ENCODE data around the gene DNAH6.
A peak's percentile ranks its signal among the peaks of the same experiment; 100 is the strongest.

The DNAH6 gene

DNA sequence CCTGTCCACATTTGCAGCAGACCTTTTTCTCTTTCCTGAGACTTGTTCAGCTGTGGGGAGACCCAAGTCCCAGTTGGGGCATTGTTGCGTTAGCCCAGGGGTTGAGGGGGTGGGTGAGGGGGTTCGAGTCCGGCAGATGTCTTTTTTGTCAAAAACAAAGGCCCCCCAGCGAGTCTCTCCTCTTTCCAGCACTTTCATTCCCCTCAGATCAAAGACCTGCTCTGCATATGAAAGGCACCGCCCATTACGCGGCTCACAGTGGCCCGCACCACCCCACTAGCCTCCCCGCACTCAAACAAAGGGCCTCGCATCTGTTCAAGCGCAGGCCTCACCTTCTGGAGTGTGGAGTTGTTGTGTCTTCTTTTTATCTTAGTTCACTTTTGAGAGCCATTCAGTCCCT lies 339.4 kb downstream of the DNAH6 start:
- Histone ChIP-seq H2BK120ac (ENCODE audit: low read depth, low read length) (no peak overlapping the region), H3K27ac (ENCODE audit: low read depth, low read length) (no peak overlapping the region), H2AK5ac (ENCODE audit: low read length) (no peak overlapping the region), H3K23ac (ENCODE audit: low read length) (no peak overlapping the region), H3K4ac (ENCODE audit: low read depth, low read length) (no peak overlapping the region), H3K79me1 (ENCODE audit: low read length) (no peaks in the 10 kb centered on the region), H3K4me3 (ENCODE audit: low read length) (no peak overlapping the region), H3K79me2 (ENCODE audit: control insufficient read depth, insufficient read depth, low read length) (no peaks in the 10 kb centered on the region), H3K4me1 (ENCODE audit: control insufficient read depth, low read depth, low read length) (peaks cover 6% of the 10 kb centered on the region), H4K8ac (ENCODE audit: low read depth, low read length) (no peak overlapping the region), H3K56ac (ENCODE audit: low read length) (no peak overlapping the region), H3K18ac (ENCODE audit: low read length) (no peak overlapping the region), H3K4me2 (ENCODE audit: low read length) (no peak overlapping the region), H2BK15ac (replicated peaks; ENCODE audit: low read depth) (no peak overlapping the region), H3K27me3 (ENCODE audit: insufficient read depth, low read length, poor library complexity) (no peaks in the 10 kb centered on the region), H2BK5ac (ENCODE audit: low read length) (no peak overlapping the region), H3K9ac (ENCODE audit: low read length) (no peak overlapping the region), H3K36me3 (ENCODE audit: control insufficient read depth, insufficient read depth, low read length) (no peaks in the 10 kb centered on the region), H4K5ac (ENCODE audit: low read length) (no peak overlapping the region)
- WGBS (ENCODE audit: extremely low coverage, insufficient coverage, low lambda C conversion rate) = no CpG with 5 or more reads among the region's 11 CpGs
- no peak for DNase-seq

DNA sequence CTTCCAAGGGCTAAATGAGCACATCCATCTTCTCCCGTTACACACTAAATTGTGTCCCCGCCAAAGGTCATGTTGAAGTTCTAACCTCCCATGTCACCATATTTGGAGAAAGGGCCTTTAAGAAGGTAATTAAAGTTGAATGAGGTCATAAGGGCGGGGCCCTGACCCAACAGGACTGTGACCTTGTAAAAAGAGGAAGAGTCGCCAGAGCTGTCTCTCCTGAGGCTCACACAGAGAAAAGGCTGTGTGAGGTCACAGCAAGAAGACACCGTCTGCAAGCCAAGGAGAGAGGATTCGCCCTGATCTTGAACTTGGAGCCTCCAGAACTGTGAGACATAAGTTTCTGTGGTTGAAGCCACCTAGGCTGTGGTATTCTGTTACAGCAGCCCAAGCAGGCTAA lies 340.5 kb downstream of the DNAH6 start:
- no peaks in the 10 kb centered on the region for H3K27me3 ChIP-seq (ENCODE audit: insufficient read depth, low read length, poor library complexity)
- no peak for DNase-seq

DNA sequence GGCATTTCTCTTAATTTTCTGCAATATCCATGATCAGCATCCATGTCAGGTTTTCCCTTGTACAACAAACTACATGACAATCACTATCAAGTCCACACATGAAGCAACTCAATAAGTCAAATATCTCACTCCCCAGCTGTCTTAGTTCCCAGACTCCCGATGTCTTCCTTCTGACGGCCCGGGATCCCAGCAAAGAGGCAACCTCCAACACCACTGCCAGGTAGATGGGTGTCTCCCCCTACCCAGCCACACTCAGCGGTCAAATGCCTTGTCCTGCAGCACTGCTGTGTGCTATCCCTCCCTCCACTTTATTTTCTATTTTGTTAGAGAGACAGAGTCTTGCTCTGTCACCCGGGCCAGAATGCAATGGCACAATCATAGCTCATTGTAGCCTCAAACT lies 341.3 kb downstream of the DNAH6 start:
- no CpG with 5 or more reads among the region's 5 CpGs for WGBS (ENCODE audit: extremely low coverage, insufficient coverage, low lambda C conversion rate)
- Histone ChIP-seq H3K4me1 (ENCODE audit: control insufficient read depth, low read depth, low read length) (peaks cover 6% of the 10 kb centered on the region), H2AK5ac (ENCODE audit: low read length) (no peak overlapping the region), H3K4ac (ENCODE audit: low read depth, low read length) (no peak overlapping the region), H3K27me3 (ENCODE audit: insufficient read depth, low read length, poor library complexity) (no peaks in the 10 kb centered on the region), H3K79me2 (ENCODE audit: control insufficient read depth, insufficient read depth, low read length) (no peaks in the 10 kb centered on the region), H3K9ac (ENCODE audit: low read length) (no peak overlapping the region), H4K5ac (ENCODE audit: low read length) (no peak overlapping the region), H2BK120ac (ENCODE audit: low read depth, low read length) (no peak overlapping the region), H3K36me3 (ENCODE audit: control insufficient read depth, insufficient read depth, low read length) (no peaks in the 10 kb centered on the region), H3K4me2 (ENCODE audit: low read length) (no peak overlapping the region), H2BK5ac (ENCODE audit: low read length) (no peak overlapping the region), H3K4me3 (ENCODE audit: low read length) (no peak overlapping the region), H3K18ac (ENCODE audit: low read length) (no peak overlapping the region), H3K79me1 (ENCODE audit: low read length) (no peaks in the 10 kb centered on the region), H2BK15ac (replicated peaks; ENCODE audit: low read depth) (no peak overlapping the region), H3K27ac (ENCODE audit: low read depth, low read length) (no peak overlapping the region), H4K8ac (ENCODE audit: low read depth, low read length) (no peak overlapping the region), H3K56ac (ENCODE audit: low read length) (no peak overlapping the region), H3K23ac (ENCODE audit: low read length) (no peak overlapping the region)
- DNase-seq = no peak

More for the DNA sequence above, 340.5 kb downstream of the DNAH6 start:
- peaks cover 6% of the 10 kb centered on the region for H3K4me1 ChIP-seq (ENCODE audit: control insufficient read depth, low read depth, low read length)
- no peak overlapping the region for H2AK5ac ChIP-seq (ENCODE audit: low read length)
- no peak overlapping the region for H3K18ac ChIP-seq (ENCODE audit: low read length)
- no peak overlapping the region for H2BK15ac ChIP-seq (replicated peaks; ENCODE audit: low read depth)
- no peaks in the 10 kb centered on the region for H3K36me3 ChIP-seq (ENCODE audit: control insufficient read depth, insufficient read depth, low read length)
- no peak overlapping the region for H4K5ac ChIP-seq (ENCODE audit: low read length)
- no peaks in the 10 kb centered on the region for H3K79me2 ChIP-seq (ENCODE audit: control insufficient read depth, insufficient read depth, low read length)
- H2BK120ac ChIP-seq (ENCODE audit: low read depth, low read length) = no peak overlapping the region
- no peaks in the 10 kb centered on the region for H3K79me1 ChIP-seq (ENCODE audit: low read length)
- H3K56ac ChIP-seq (ENCODE audit: low read length) = no peak overlapping the region
- WGBS (ENCODE audit: extremely low coverage, insufficient coverage, low lambda C conversion rate) = no CpG with 5 or more reads among the region's 6 CpGs
- no peak overlapping the region for H3K9ac ChIP-seq (ENCODE audit: low read length)
- H2BK5ac ChIP-seq (ENCODE audit: low read length) = no peak overlapping the region
- H4K8ac ChIP-seq (ENCODE audit: low read depth, low read length) = no peak overlapping the region
- no peak overlapping the region for H3K4ac ChIP-seq (ENCODE audit: low read depth, low read length)
- H3K23ac ChIP-seq (ENCODE audit: low read length) = no peak overlapping the region
- no peak overlapping the region for H3K4me2 ChIP-seq (ENCODE audit: low read length)
- H3K27ac ChIP-seq (ENCODE audit: low read depth, low read length) = no peak overlapping the region
- H3K4me3 ChIP-seq (ENCODE audit: low read length) = no peak overlapping the region

GRCh38 chr2:84858123-84858522 lies 341.8 kb downstream of the DNAH6 start:
- Histone ChIP-seq H3K56ac (ENCODE audit: low read length) (no peak overlapping the region), H3K18ac (ENCODE audit: low read length) (no peak overlapping the region), H3K79me2 (ENCODE audit: control insufficient read depth, insufficient read depth, low read length) (no peaks in the 10 kb centered on the region), H4K8ac (ENCODE audit: low read depth, low read length) (no peak overlapping the region), H4K5ac (ENCODE audit: low read length) (no peak overlapping the region), H3K79me1 (ENCODE audit: low read length) (no peaks in the 10 kb centered on the region), H3K23ac (ENCODE audit: low read length) (no peak overlapping the region), H2BK15ac (replicated peaks; ENCODE audit: low read depth) (no peak overlapping the region), H3K4me2 (ENCODE audit: low read length) (no peak overlapping the region), H2AK5ac (ENCODE audit: low read length) (no peak overlapping the region), H3K27ac (ENCODE audit: low read depth, low read length) (no peak overlapping the region), H3K4me1 (ENCODE audit: control insufficient read depth, low read depth, low read length) (peaks cover 6% of the 10 kb centered on the region), H2BK120ac (ENCODE audit: low read depth, low read length) (no peak overlapping the region), H2BK5ac (ENCODE audit: low read length) (no peak overlapping the region), H3K27me3 (ENCODE audit: insufficient read depth, low read length, poor library complexity) (no peaks in the 10 kb centered on the region), H3K4ac (ENCODE audit: low read depth, low read length) (no peak overlapping the region), H3K9ac (ENCODE audit: low read length) (no peak overlapping the region), H3K36me3 (ENCODE audit: control insufficient read depth, insufficient read depth, low read length) (no peaks in the 10 kb centered on the region), H3K4me3 (ENCODE audit: low read length) (no peak overlapping the region)
- DNase-seq = peak; percentile 55
- WGBS (ENCODE audit: extremely low coverage, insufficient coverage, low lambda C conversion rate) = no CpG with 5 or more reads among the region's 3 CpGs

DNA sequence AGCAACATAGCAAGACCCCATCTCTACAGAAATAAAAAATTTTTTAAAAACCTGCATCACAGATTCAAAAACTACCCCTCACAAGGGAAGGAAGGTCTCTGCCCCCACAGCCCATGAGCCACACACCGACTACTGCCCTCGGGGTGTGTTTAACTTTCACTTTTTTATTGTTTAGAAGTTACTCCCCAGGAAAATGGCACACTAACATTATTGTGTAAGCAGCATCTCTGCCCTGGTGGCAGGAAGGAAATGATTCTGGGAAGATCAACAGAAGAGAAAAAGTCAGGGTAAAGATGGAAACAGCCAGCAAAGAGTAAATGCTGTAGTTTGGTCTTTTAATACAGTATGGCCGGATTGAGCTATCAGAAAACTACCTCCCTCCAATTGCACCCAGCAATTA lies 342.6 kb downstream of the DNAH6 start:
- no peak overlapping the region for H3K23ac ChIP-seq (ENCODE audit: low read length)
- H3K4ac ChIP-seq (ENCODE audit: low read depth, low read length) = no peak overlapping the region
- H2BK15ac ChIP-seq (replicated peaks; ENCODE audit: low read depth) = no peak overlapping the region
- H3K36me3 ChIP-seq (ENCODE audit: control insufficient read depth, insufficient read depth, low read length) = no peaks in the 10 kb centered on the region
- H3K56ac ChIP-seq (ENCODE audit: low read length) = no peak overlapping the region
- no peak overlapping the region for H2BK120ac ChIP-seq (ENCODE audit: low read depth, low read length)
- H2AK5ac ChIP-seq (ENCODE audit: low read length) = no peak overlapping the region
- H3K9ac ChIP-seq (ENCODE audit: low read length) = no peak overlapping the region
- no peak overlapping the region for H3K4me3 ChIP-seq (ENCODE audit: low read length)
- DNase-seq = no peak
- H3K4me2 ChIP-seq (ENCODE audit: low read length) = no peak overlapping the region
- no peaks in the 10 kb centered on the region for H3K79me2 ChIP-seq (ENCODE audit: control insufficient read depth, insufficient read depth, low read length)
- peaks cover 6% of the 10 kb centered on the region for H3K4me1 ChIP-seq (ENCODE audit: control insufficient read depth, low read depth, low read length)
- H3K18ac ChIP-seq (ENCODE audit: low read length) = no peak overlapping the region
- no peak overlapping the region for H2BK5ac ChIP-seq (ENCODE audit: low read length)
- H3K79me1 ChIP-seq (ENCODE audit: low read length) = no peaks in the 10 kb centered on the region
- no peak overlapping the region for H3K27ac ChIP-seq (ENCODE audit: low read depth, low read length)
- no peak overlapping the region for H4K5ac ChIP-seq (ENCODE audit: low read length)
- H4K8ac ChIP-seq (ENCODE audit: low read depth, low read length) = no peak overlapping the region
- no peaks in the 10 kb centered on the region for H3K27me3 ChIP-seq (ENCODE audit: insufficient read depth, low read length, poor library complexity)
- no CpG with 5 or more reads among the region's 3 CpGs for WGBS (ENCODE audit: extremely low coverage, insufficient coverage, low lambda C conversion rate)

GRCh38 chr2:84861539-84861938 lies 345.2 kb downstream of the DNAH6 start:
- no peak overlapping the region for H3K4me2 ChIP-seq (ENCODE audit: low read length)
- no peak overlapping the region for H2BK120ac ChIP-seq (ENCODE audit: low read depth, low read length)
- H3K9ac ChIP-seq (ENCODE audit: low read length) = no peak overlapping the region
- DNase-seq = no peak
- H3K4ac ChIP-seq (ENCODE audit: low read depth, low read length) = no peak overlapping the region
- no peak overlapping the region for H2BK15ac ChIP-seq (replicated peaks; ENCODE audit: low read depth)
- no peak overlapping the region for H3K56ac ChIP-seq (ENCODE audit: low read length)
- no peak overlapping the region for H3K23ac ChIP-seq (ENCODE audit: low read length)
- H3K4me1 ChIP-seq (ENCODE audit: control insufficient read depth, low read depth, low read length) = peaks cover 5% of the 10 kb centered on the region
- H2AK5ac ChIP-seq (ENCODE audit: low read length) = no peak overlapping the region
- H4K8ac ChIP-seq (ENCODE audit: low read depth, low read length) = no peak overlapping the region
- WGBS (ENCODE audit: extremely low coverage, insufficient coverage, low lambda C conversion rate) = no CpG with 5 or more reads among the region's 6 CpGs
- no peaks in the 10 kb centered on the region for H3K27me3 ChIP-seq (ENCODE audit: insufficient read depth, low read length, poor library complexity)
- no peak overlapping the region for H3K27ac ChIP-seq (ENCODE audit: low read depth, low read length)
- H3K36me3 ChIP-seq (ENCODE audit: control insufficient read depth, insufficient read depth, low read length) = no peaks in the 10 kb centered on the region
- H3K79me2 ChIP-seq (ENCODE audit: control insufficient read depth, insufficient read depth, low read length) = no peaks in the 10 kb centered on the region
- H3K79me1 ChIP-seq (ENCODE audit: low read length) = no peaks in the 10 kb centered on the region
- no peak overlapping the region for H3K4me3 ChIP-seq (ENCODE audit: low read length)
- H3K18ac ChIP-seq (ENCODE audit: low read length) = no peak overlapping the region
- no peak overlapping the region for H2BK5ac ChIP-seq (ENCODE audit: low read length)
- H4K5ac ChIP-seq (ENCODE audit: low read length) = no peak overlapping the region
